HG02678 (cell line): ENCODE measurements around the gene MBNL2.

Experiments
- ATAC-seq: cut with Tn5 transposase; IDR thresholded peaks from one replicate; pipeline ENCODE4 v1.9.1; 2021; ENCODE audit warnings: mild to moderate bottlenecking, moderate library complexity; ENCODE audit not compliant: unreplicated experiment

The MBNL2 gene

GRCh38 chr13:97435323-97435722 lies 213.2 kb downstream of the MBNL2 start:
- no peak for ATAC-seq

GRCh38 chr13:97435794-97436193 lies 213.7 kb downstream of the MBNL2 start:
- no peak for ATAC-seq

- no peak for ATAC-seq
Observed at GRCh38 chr13:97436845-97437244, 214.7 kb downstream of the MBNL2 start.

- ATAC-seq: no peak
Observed at GRCh38 chr13:97437729-97438128, 215.6 kb downstream of the MBNL2 start.

- ATAC-seq: no peak
Observed at GRCh38 chr13:97438856-97439595, 216.9 kb downstream of the MBNL2 start.

- ATAC-seq: no peak
Observed at GRCh38 chr13:97440598-97441170, 218.6 kb downstream of the MBNL2 start.

- ATAC-seq: peak; percentile 73
Observed at GRCh38 chr13:97441368-97441767, 219.2 kb downstream of the MBNL2 start.
